GM12878 (cell line): ENCODE data around the gene SLC38A9. TPM values are rescaled to one million over a fixed set of nuclear protein-coding genes. Genes with fewer than 3 reads are reported as not detected.

Source experiments
- ESRRA ChIP-seq: IDR thresholded peaks from 2 replicates; pipeline ENCODE4 v1.6.1; 2012; ENCODE audit warnings: mild to moderate bottlenecking, low read length, improper control_type of control experiment
- IKZF2 ChIP-seq, 2 experiments: fragments of 450-650 bp; IDR thresholded peaks; 2 replicates each; pipeline ENCODE4 v1.6.1; 2017; ENCODE audit warnings: mild to moderate bottlenecking in 2 of 2, moderate library complexity in 2 of 2
- MEF2A ChIP-seq: IDR thresholded peaks from 2 replicates; pipeline ENCODE4 v1.6.1; 2011; ENCODE audit warnings: low read depth, mild to moderate bottlenecking, low read length, moderate library complexity; ENCODE audit not compliant: insufficient read depth
- MTA2 ChIP-seq: fragments of 450-650 bp; IDR thresholded peaks from 2 replicates; pipeline ENCODE4 v1.6.1; 2016; ENCODE audit warnings: low read depth, mild to moderate bottlenecking, moderate library complexity
- RAD51 ChIP-seq: fragments of 450-650 bp; IDR thresholded peaks from 2 replicates; pipeline ENCODE4 v1.6.1; 2016; ENCODE audit warnings: moderate library complexity, mild to moderate bottlenecking, inconsistent platforms
- SKIL ChIP-seq: fragments of 450-650 bp; IDR thresholded peaks from 2 replicates; pipeline ENCODE4 v1.6.1; 2017; ENCODE audit warnings: mild to moderate bottlenecking, low read depth, inconsistent platforms; ENCODE audit not compliant: poor library complexity, severe bottlenecking
- STAT1 ChIP-seq: fragments of 450-650 bp; conservative IDR thresholded peaks from 2 replicates; pipeline ENCODE4 v1.6.1; 2014; ENCODE audit warnings: antibody characterized with exemption, mild to moderate bottlenecking
- TCF3 ChIP-seq: IDR thresholded peaks from 2 replicates; pipeline ENCODE4 v1.6.1; 2012; ENCODE audit warnings: low read depth, mild to moderate bottlenecking, low read length, borderline replicate concordance; ENCODE audit not compliant: insufficient read depth
- ZBTB4 ChIP-seq: fragments of 450-650 bp; formaldehyde crosslinking; IDR thresholded peaks from 2 replicates; pipeline ENCODE4 v1.4.0; 2022; ENCODE audit warnings: mild to moderate bottlenecking, moderate library complexity
- polyA plus RNA-seq, 11 experiments: library from polyadenylated mRNA; depleted of rRNA in 4 of 11; unstranded in 6 of 11; stranded (reverse) in 5 of 11; fragments of >200 nt; fragmentation: Nextera tagmentation in 4 of 11; fragmentation: Illumina TruSeq in 1 of 11; extraction: Ambion mirVana in 4 of 11; extraction: Trizol in 1 of 11; gene quantifications; 1 replicate in 1 of 11; 2 replicates in 10 of 11; pipeline versions ENCODE4 v1.2.1 to v1.2.3, GENCODE V29; 2011 to 2016; ENCODE audit warnings: inconsistent platforms in 2 of 11, missing spikeins in 2 of 11, low read depth in 1 of 11
- total RNA-seq, 4 experiments: library from RNA; depleted of rRNA in 3 of 4; stranded (reverse); fragments of >200 nt in 3 of 4; fragmentation: Illumina TruSeq in 1 of 4; extraction: Trizol in 1 of 4; gene quantifications; 2 replicates each; pipeline versions ENCODE4 v1.2.1 to v1.2.3, GENCODE V29; 2013 to 2021

SLC38A9 gene
- total and polyA plus RNA-seq, 10 of the 15 experiments (the other 5 are each of a cell fraction or from before 2014, with no cell fraction given), result 8.5 to 35.1 (median 23.0) TPM

- TF ChIP-seq IKZF2 (IDR thresholded peaks at IDR 0.05) (no peak), SKIL (no peak), ZBTB4 (CRISPR knock-in tag) (no peak), TCF3 (no peak), ESRRA (no peak), STAT1 (no peak), MTA2 (no peak), MEF2A (no peak), RAD51 (no peak)
These were observed 20.1 kb downstream of the SLC38A9 start (continued) for GRCh38 chr5:55692106-55692417.
